Fibroblast of lung (primary cell): ENCODE data around the gene EIF3D. TPM values are rescaled to one million over a fixed set of nuclear protein-coding genes. Genes with fewer than 3 reads are reported as not detected.

Experiments used
- DNase-seq, 2 donors: peaks; one replicate each; pipeline versions ENCODE4 v3.0.0 to v3.0.0-alpha.2; 2010; ENCODE audit warnings: low read depth in 2 of 2
- H2AFZ ChIP-seq: 2 replicates; pipeline ENCODE4 v1.5.1; 2012; ENCODE audit warnings: low read length, control low read depth, inconsistent platforms
- H3K27ac ChIP-seq: 2 replicates; pipeline ENCODE4 v1.5.1; 2011; ENCODE audit warnings: low read length, control low read depth; ENCODE audit not compliant: insufficient read depth
- H3K27me3 ChIP-seq: 2 replicates; pipeline ENCODE4 v1.5.1; 2011; ENCODE audit warnings: mild to moderate bottlenecking, low read length; ENCODE audit not compliant: control insufficient read depth, insufficient read depth
- H3K36me3 ChIP-seq: 2 replicates; pipeline ENCODE4 v1.5.1; 2011; ENCODE audit warnings: low read length; ENCODE audit not compliant: control insufficient read depth, insufficient read depth
- H3K4me1 ChIP-seq: 2 replicates; pipeline ENCODE4 v1.5.1; 2011; ENCODE audit warnings: low read length; ENCODE audit not compliant: control insufficient read depth, insufficient read depth; ENCODE audit errors: extremely low read depth
- H3K4me2 ChIP-seq: 2 replicates; pipeline ENCODE4 v1.5.1; 2011; ENCODE audit warnings: low read length, control low read depth; ENCODE audit not compliant: insufficient read depth; ENCODE audit errors: extremely low read depth
- H3K4me3 ChIP-seq, 4 experiments: fragments of 200-600 bp in 1 of 4; sonication (generic) in 1 of 4; replicated peaks in 1 of 4; 2 replicates each; pipeline ENCODE4 v1.5.1; 2011 to 2016; ENCODE audit warnings: low read length in 4 of 4, low read depth in 3 of 4, mild to moderate bottlenecking in 3 of 4, control low read depth in 2 of 4, inconsistent platforms in 1 of 4, mixed read lengths in 1 of 4; ENCODE audit not compliant: insufficient read depth in 1 of 4; ENCODE audit errors: control extremely low read depth in 1 of 4
- H3K79me2 ChIP-seq: 2 replicates; pipeline ENCODE4 v1.5.1; 2012; ENCODE audit warnings: mild to moderate bottlenecking, low read length, inconsistent platforms; ENCODE audit not compliant: control insufficient read depth, insufficient read depth
- H3K9ac ChIP-seq: 2 replicates; pipeline ENCODE4 v1.5.1; 2011; ENCODE audit warnings: mild to moderate bottlenecking, low read length, control low read depth; ENCODE audit not compliant: insufficient read depth
- H3K9me3 ChIP-seq: 2 replicates; pipeline ENCODE4 v1.5.1; 2012; ENCODE audit warnings: low read depth, low read length; ENCODE audit not compliant: control insufficient read depth, insufficient read depth
- H4K20me1 ChIP-seq: 2 replicates; pipeline ENCODE4 v1.5.1; 2011; ENCODE audit warnings: low read length; ENCODE audit not compliant: control insufficient read depth, insufficient read depth; ENCODE audit errors: extremely low read depth
- EZH2 ChIP-seq: IDR thresholded peaks from 2 replicates; pipeline ENCODE4 v1.5.1; 2012; ENCODE audit warnings: low read length, control low read depth, mild to moderate bottlenecking; ENCODE audit errors: missing control alignments
- polyA plus RNA-seq, 2 donors: library from polyadenylated mRNA; depleted of rRNA in 1 of 2; stranded (reverse) in 1 of 2; unstranded in 1 of 2; fragments of >200 nt; gene quantifications; 2 replicates each; pipeline ENCODE4 v1.2.1, GENCODE V29; 2011 to 2012; ENCODE audit warnings: missing spikeins in 1 of 2
- total RNA-seq: library from RNA; depleted of rRNA; stranded (reverse); fragments of >200 nt; gene quantifications from 2 replicates; pipeline ENCODE4 v1.2.1, GENCODE V29; 2014
- TF ChIP-seq, protein P1 (sequence below), 2 donors: IDR thresholded peaks in 1 of 2; conservative IDR thresholded peaks in 1 of 2; 1 replicate in 1 of 2; 2 replicates in 1 of 2; pipeline ENCODE4 v1.5.1; 2011 to 2012; ENCODE audit warnings: low read length in 2 of 2, control low read depth in 1 of 2, inconsistent platforms in 1 of 2, low read depth in 1 of 2, mild to moderate bottlenecking in 1 of 2

The EIF3D gene
- total and polyA plus RNA-seq, 2 donors (not counting 1 experiment from before 2014, with no cell fraction given) = 267 to 306 TPM

DNA sequence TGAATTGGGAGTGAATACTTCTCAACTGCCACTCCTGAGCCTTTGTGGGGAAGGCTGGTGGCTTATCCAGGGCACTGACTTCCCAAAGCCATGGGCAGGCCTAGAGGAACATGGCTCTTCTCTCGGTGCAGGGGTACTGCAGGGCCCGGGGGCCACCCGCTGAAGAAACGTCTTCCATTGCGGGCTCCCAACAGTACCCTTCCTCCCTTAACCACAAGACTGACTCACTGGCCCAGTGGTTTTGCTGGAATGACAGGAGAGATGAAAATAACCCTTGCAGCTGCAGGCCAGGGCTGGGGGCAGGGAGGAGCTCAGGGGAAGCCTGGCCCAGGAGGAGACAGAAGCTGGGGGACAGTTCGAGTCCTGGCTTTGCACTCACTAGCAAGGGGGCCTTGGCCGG is 61.0 kb downstream of the EIF3D start:
- Histone ChIP-seq H3K9ac (peak overlapping the region; percentile 64), H3K4me1 (peaks cover 61% of the 10 kb centered on the region), H4K20me1 (no peaks in the 10 kb centered on the region), H3K79me2 (peaks cover 18% of the 10 kb centered on the region), H3K4me3 (peak overlapping the region in 3 of 4 experiments; percentile 2 to 30 (median 24)), H3K36me3 (peaks cover 4% of the 10 kb centered on the region), H3K27me3 (no peaks in the 10 kb centered on the region), H3K27ac (peak overlapping the region; percentile 99), H3K9me3 (no peaks in the 10 kb centered on the region), H3K4me2 (peak overlapping the region; percentile 92), H2AFZ (no peak overlapping the region)
- DNase-seq = peak; percentile 97 to 98
- TF ChIP-seq, protein P1, sequence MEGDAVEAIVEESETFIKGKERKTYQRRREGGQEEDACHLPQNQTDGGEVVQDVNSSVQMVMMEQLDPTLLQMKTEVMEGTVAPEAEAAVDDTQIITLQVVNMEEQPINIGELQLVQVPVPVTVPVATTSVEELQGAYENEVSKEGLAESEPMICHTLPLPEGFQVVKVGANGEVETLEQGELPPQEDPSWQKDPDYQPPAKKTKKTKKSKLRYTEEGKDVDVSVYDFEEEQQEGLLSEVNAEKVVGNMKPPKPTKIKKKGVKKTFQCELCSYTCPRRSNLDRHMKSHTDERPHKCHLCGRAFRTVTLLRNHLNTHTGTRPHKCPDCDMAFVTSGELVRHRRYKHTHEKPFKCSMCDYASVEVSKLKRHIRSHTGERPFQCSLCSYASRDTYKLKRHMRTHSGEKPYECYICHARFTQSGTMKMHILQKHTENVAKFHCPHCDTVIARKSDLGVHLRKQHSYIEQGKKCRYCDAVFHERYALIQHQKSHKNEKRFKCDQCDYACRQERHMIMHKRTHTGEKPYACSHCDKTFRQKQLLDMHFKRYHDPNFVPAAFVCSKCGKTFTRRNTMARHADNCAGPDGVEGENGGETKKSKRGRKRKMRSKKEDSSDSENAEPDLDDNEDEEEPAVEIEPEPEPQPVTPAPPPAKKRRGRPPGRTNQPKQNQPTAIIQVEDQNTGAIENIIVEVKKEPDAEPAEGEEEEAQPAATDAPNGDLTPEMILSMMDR (conservative IDR thresholded peaks at IDR 0.05 in 1 of 2, IDR thresholded peaks at IDR 0.05 in 1 of 2; ENCODE audit: low read depth in 1 of 2, low read length in 2 of 2) = no peak
- no peak for TF ChIP-seq EZH2

DNA sequence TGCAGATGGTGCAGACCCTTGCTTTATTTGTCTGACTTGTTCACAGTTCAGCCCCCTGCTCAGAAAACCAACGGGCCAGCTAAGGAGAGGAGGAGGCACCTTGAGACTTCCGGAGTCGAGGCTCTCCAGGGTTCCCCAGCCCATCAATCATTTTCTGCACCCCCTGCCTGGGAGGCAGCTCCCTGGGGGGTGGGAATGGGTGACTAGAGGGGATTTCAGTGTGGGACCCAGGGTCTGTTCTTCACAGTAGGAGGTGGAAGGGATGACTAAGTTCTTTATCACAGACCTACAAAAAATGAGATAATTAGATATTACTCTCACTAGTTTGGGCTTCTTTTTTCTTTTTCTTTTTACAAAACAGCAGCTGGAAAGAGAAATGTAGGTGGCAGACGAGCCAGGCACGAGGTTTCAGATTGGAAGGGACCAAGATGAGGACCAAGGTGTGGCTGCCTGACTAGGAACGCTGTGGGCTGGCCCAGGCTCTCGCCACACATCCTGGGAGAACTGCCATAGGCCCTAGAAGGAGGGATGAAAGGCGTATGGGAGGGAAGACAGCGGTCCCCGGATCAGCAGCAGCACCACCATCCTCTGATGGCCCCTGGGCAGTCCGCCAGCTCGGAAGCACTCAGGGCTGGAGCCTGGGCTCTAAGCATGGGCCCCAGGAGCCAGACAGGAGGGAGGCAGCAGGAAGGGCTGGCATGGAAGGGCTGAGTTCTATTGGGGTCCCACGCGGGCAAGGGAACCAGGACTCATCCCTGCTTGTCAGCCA is 61.7 kb downstream of the EIF3D start:
- peaks cover 4% of the 10 kb centered on the region for H3K36me3 ChIP-seq
- no peak for TF ChIP-seq EZH2
- TF ChIP-seq, protein P1 (conservative IDR thresholded peaks at IDR 0.05 in 1 of 2, IDR thresholded peaks at IDR 0.05 in 1 of 2; ENCODE audit: low read depth in 1 of 2, low read length in 2 of 2) = no peak
- no peaks in the 10 kb centered on the region for H4K20me1 ChIP-seq
- H3K4me3 ChIP-seq = peak overlapping the region in 2 of 4 experiments; percentile 2 to 30
- H3K27me3 ChIP-seq = no peaks in the 10 kb centered on the region
- no peak overlapping the region for H2AFZ ChIP-seq
- H3K9ac ChIP-seq = peak overlapping the region; percentile 64
- H3K4me2 ChIP-seq = peak overlapping the region; percentile 92
- no peaks in the 10 kb centered on the region for H3K9me3 ChIP-seq
- peaks cover 18% of the 10 kb centered on the region for H3K79me2 ChIP-seq
- peaks cover 64% of the 10 kb centered on the region for H3K4me1 ChIP-seq
- peak; percentile 91 to 94 for DNase-seq
- H3K27ac ChIP-seq = peak overlapping the region; percentile 99

DNA sequence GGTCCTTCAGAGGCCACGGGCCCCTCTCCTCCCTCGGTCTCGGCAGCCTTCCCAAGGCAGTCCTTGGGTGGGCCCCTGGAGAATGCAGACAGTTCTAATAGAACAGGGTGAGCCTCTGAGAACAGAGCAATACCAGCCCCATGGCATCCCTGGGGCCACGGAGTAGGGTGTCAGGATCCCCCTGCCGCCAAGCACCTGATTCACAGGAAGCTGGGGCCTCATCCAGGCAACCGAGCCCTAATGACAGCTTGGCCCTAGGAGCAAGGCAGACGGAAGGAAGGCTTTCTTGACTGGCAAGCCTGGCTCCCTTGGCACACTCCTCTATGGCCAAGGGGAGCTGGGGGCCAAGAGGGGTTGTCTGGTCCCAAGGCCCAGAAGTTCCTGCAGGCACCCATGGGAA is 62.7 kb downstream of the EIF3D start:
- Histone ChIP-seq H3K36me3 (peaks cover 4% of the 10 kb centered on the region), H3K9ac (peak overlapping the region; percentile 4), H3K4me1 (peaks cover 64% of the 10 kb centered on the region), H3K9me3 (no peaks in the 10 kb centered on the region), H3K4me3 (no peak overlapping the region), H3K79me2 (peaks cover 18% of the 10 kb centered on the region), H3K27me3 (no peaks in the 10 kb centered on the region), H4K20me1 (no peaks in the 10 kb centered on the region), H3K4me2 (no peak overlapping the region), H3K27ac (peak overlapping the region; percentile 99), H2AFZ (no peak overlapping the region)
- no peak for DNase-seq
- TF ChIP-seq, protein P1 (conservative IDR thresholded peaks at IDR 0.05 in 1 of 2, IDR thresholded peaks at IDR 0.05 in 1 of 2; ENCODE audit: low read depth in 1 of 2, low read length in 2 of 2) = no peak
- no peak for TF ChIP-seq EZH2
